IPS-18c (cell line): Measurements from ENCODE around the gene WNT5A.

Experiments
- H3K4me3 ChIP-seq: 2 replicates; pipeline ENCODE4 v1.7.0; 2013; ENCODE audit warnings: low read depth, mild to moderate bottlenecking, low read length, moderate library complexity; ENCODE audit not compliant: insufficient read depth
- H3K9me3 ChIP-seq: one replicate; pipeline ENCODE4 v1.6.1; 2013; ENCODE audit warnings: mild to moderate bottlenecking, low read length, moderate library complexity; ENCODE audit not compliant: control insufficient read depth, insufficient read depth

WNT5A gene

DNA sequence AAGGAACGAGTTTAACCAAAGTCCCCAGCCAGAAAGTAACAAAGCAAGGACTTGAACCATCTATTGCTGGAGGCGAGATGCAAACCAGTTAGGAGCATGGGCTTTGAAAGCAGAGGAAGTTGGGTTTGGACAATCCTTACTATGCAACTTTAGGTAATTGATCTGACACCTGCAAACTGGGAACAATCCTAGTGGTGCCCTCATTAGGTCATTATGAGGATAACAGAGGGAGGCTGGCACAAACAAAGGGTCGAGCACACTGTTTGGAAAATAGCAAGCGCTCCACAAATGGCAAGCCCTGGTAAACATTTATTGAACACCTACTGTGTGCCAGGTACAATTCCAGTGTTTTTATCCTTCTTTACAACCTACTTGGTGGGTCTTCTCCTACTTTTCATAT, 45.6 kb downstream of the WNT5A start:
- no peak overlapping the region for H3K4me3 ChIP-seq
- H3K9me3 ChIP-seq = no peaks in the 10 kb centered on the region

DNA sequence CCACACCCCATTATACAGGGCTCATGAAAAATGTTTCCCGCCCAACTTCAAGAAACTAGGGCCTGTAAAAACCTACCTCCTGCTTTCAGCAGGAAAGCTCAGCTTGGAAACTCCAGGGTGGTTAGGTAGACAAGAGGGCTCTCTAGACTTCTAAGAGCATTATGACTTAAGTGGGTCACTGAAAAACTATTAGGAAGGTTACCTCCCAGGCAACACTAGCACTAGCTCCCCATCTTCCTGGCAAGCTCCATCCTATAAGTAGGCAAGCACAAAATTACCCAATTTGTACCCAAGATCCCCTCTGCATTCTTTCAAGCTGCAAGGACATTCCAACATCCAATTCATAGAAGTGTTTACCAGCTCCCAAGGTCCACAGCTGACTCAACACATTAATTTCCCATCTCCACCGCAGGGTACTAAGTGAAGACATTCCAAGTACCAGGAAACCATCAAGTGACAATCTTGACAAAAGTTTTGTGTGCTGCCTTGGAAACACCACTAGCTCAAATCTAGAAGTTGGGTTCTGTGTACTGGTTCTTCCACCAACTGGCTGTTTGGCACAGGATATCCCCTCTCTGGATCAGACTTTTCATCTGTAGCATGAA, 46.9 kb downstream of the WNT5A start:
- no peaks in the 10 kb centered on the region for H3K9me3 ChIP-seq

DNA sequence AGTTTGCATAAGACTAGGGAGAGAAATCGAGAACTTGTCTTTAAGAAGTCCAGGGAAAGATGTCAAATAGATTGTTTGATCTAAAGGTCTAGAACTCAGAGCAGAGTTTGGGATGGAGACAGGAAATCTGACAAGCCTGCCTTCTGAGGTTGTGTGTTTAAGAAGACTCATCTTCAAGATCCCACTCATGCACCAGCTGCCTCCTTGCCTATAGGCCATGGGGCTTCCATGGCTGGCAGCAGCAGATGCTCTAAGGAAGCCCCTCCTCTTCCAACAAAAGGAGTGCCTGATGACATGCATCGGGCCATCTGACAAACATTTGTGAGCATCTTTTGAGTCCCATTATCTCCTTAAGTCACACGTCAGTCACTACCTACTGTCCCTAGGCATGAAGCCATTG, 47.4 kb downstream of the WNT5A start:
- Histone ChIP-seq H3K4me3 (no peak overlapping the region), H3K9me3 (no peaks in the 10 kb centered on the region)

More for the DNA sequence above, 46.9 kb downstream of the WNT5A start:
- no peak overlapping the region for H3K4me3 ChIP-seq

DNA sequence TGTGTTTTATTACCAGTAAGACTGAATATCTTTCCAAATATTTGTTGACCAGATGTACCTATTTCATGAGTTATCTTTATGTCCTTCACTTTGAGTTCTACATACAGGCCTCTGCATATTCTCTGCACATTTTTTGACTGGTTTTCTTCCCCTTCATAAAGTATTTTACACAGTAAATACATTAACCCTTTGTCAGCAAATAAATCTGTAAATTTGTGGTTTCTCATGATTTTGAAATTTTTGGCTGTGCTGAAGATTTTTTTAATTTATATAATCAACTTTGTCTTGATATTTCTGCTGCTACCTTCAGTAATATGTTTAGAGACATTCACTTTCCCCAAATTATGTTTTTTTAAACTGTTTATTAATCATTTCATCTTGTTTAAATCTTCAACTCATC, 50.5 kb downstream of the WNT5A start:
- H3K4me3 ChIP-seq = no peak overlapping the region
- H3K9me3 ChIP-seq = no peaks in the 10 kb centered on the region

DNA sequence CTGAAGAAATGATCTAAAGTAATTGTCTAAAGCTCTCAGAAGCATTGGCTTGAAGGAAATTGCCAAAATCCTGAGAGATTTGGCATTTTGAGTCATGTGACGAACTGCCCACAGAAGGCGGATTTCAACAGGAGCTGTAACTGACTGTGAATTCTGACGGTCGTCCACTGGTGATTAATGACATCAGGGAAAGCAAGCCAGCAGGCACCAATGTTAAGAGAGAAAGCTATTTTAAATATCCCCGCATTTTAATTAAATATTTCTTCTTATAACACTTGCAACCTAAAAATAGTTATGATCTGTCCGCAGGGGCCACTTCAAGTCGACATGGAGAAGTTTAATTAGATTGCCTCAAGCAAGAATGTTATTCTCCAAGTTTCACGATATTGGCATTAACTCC, 51.6 kb downstream of the WNT5A start:
- no peaks in the 10 kb centered on the region for H3K9me3 ChIP-seq

DNA sequence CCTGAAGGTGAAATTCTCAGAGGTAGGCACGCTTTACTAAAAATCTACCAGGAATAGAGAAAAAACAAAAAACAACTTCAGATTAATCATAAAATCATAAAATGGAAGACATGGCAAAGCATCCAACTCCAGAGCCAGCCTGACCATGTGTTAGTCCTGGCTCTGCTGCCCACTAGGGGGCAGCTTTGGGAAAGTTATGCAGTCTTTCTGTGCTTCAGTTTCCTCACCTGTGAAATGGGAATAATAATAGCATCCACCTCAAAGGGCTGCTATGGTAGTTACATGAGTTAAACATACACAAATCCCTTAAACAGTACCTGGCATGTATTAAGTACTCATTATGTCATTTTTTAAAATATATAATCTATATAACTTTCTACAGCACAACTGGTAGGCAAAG, 52.3 kb downstream of the WNT5A start:
- no peak overlapping the region for H3K4me3 ChIP-seq
- H3K9me3 ChIP-seq = no peaks in the 10 kb centered on the region

More for the DNA sequence above, 51.6 kb downstream of the WNT5A start:
- no peak overlapping the region for H3K4me3 ChIP-seq

DNA sequence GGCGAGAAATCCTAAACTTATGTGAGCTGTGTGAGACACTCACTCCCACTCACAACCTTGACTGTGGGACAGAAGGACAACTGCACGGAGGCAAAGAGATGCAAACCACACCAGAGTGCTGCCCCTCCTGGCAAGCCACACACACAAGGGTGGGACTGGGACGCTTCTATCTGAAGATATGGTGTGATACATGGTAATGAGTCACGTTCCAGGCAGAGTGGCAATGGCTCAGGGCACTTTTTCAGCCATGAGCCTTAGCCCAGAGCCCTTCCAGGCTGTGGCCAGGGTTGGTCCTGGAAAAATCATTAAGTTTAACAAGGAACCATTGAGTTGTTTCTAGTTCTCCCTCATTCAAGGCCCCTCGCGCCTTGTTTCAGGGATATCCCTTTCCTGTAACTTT, 56.1 kb downstream of the WNT5A start:
- H3K9me3 ChIP-seq = no peaks in the 10 kb centered on the region
- H3K4me3 ChIP-seq = no peak overlapping the region

DNA sequence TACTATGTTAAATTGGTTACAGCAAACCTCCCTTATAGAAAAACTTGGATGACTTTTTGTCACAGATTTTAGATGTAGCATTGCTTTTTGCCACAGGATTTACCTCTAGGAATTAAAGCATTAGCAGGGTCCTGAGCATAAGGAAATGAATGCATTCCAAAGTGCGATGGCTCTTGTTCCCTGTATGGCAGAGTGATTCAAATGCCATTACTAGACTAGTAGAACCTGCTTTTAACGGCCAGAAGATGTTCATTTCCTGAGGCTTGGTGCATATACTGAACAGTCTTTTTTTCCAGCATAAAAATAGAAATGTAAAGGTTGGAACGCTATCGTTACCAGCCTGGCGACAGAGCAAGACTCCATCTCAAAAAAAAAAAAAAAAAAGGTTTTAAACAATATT, 59.4 kb downstream of the WNT5A start:
- Histone ChIP-seq H3K4me3 (no peak overlapping the region), H3K9me3 (no peaks in the 10 kb centered on the region)

DNA sequence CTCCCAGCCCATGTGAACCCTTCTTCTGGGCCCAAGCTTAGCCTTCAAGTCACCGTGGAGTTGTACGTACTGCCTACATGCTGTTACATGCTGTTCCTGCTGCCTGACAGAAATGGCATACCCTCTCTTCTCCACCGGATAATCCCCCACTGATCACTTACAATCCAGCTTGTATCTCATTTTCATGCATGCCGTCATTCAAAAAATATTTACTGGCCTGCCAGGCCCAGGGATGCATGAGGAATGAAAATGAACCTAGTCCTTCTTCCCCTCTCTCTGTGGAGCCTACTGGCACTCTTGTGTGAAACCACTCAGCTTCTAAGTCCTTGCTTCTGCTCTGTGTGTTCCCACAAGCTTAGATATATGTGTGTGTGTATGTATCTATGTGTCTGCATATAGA, 60.6 kb downstream of the WNT5A start:
- Histone ChIP-seq H3K9me3 (no peaks in the 10 kb centered on the region), H3K4me3 (no peak overlapping the region)

DNA sequence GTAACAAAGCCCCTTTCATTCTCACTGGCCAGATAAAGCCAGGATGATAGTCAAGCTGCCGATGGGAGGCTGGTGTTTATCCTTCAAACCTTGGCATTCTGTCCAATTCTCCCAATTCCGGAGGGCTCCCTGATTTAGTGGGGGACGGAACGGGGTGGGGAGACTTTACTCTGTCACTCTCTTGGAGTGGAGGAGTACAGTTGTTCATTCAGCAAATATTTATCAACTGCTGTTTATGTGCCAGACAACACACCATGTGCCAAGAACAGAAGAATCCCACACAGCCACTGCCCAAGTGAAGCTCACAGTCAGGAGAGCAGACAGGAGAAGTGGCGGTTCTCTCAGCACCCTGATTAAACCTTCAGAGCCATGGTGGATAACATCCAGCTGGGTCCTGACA, 63.3 kb downstream of the WNT5A start:
- no peak overlapping the region for H3K4me3 ChIP-seq
- H3K9me3 ChIP-seq = no peaks in the 10 kb centered on the region

DNA sequence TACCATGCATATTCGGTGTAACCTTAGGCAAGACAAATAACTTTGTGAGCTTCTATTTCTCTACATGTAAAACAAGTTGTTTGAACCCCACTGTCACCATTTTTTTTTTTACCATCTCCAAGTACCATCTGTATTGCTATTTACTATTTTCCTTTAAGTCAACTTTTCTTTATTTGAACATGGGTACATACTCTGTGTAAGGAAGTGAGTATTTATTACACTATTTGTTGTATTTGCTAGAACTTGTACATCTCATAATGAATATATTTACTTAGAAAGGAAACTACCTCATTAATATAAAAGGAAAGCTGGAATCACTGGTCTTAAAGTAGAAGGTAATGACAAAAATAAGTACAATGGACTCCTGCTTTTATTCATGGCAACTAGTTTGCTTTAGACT, 69.9 kb downstream of the WNT5A start:
- Histone ChIP-seq H3K9me3 (no peaks in the 10 kb centered on the region), H3K4me3 (no peak overlapping the region)

DNA sequence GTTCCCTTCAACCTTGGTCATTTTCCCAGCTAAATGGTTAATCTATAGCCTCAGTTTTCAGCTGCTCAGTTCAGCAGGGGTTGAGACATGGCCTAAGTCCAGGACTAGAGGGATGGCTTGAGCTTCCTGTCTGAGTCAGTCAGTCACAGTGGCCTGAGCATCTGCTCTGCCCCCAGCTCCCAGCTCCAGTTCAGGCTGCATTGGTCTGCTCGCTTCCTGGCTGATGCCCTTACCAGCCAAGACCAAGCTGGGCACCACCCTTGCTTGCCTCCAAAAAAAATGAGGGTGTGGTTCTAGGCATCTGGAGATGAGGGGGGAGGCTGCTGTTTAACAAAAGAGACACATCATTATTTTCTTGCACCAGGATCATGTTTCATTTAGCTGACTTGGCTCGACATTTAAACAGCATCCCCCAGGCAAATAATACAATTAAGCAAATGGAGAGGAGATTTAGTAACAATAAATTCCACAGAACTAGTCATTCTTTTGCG, 70.7 kb downstream of the WNT5A start:
- no peak overlapping the region for H3K4me3 ChIP-seq
- no peaks in the 10 kb centered on the region for H3K9me3 ChIP-seq
